ENCODE data around the gene CEP104. TPM values are rescaled to one million over a fixed set of nuclear protein-coding genes. Genes with fewer than 3 reads are reported as not detected.

The CEP104 gene
- total RNA-seq, 4 donors from 2014 or later = 42.9 to 64.5 (median 54.7) TPM

DNA sequence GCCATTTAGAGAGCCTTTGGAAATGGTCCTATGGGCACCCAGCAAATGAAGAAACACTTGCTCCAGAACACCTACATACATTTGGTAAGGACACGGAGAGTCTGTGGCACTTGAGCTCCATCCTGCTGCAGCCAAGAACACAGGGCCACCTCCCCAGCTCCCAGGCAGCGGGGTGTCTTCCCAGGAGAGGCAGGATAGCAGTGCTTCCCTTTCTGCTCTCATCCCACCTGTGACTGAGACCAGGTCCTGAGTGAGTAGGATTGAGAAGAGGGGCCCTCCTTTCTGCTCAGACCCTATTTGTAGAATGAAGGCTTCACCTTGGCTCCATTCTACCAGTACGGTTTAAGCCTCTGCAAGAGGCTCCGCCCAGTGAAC, 38.9 kb upstream of the CEP104 start:
- Histone ChIP-seq H3K9me3 (peaks cover 0 to 7% (median 2%) of the 10 kb centered on the region in 4 donors), H3K27me3 (no peaks in the 10 kb centered on the region), H3K4me3 (no peak overlapping the region), H3K36me3 (peaks cover 0 to 11% (median 0%) of the 10 kb centered on the region in 3 donors), H3K4me1 (peaks cover 0 to 6% (median 2%) of the 10 kb centered on the region in 4 donors), H3K27ac (no peak overlapping the region)
- TF ChIP-seq POLR2A (IDR thresholded peaks at IDR 0.05) = no peak
- TF ChIP-seq, protein P1, sequence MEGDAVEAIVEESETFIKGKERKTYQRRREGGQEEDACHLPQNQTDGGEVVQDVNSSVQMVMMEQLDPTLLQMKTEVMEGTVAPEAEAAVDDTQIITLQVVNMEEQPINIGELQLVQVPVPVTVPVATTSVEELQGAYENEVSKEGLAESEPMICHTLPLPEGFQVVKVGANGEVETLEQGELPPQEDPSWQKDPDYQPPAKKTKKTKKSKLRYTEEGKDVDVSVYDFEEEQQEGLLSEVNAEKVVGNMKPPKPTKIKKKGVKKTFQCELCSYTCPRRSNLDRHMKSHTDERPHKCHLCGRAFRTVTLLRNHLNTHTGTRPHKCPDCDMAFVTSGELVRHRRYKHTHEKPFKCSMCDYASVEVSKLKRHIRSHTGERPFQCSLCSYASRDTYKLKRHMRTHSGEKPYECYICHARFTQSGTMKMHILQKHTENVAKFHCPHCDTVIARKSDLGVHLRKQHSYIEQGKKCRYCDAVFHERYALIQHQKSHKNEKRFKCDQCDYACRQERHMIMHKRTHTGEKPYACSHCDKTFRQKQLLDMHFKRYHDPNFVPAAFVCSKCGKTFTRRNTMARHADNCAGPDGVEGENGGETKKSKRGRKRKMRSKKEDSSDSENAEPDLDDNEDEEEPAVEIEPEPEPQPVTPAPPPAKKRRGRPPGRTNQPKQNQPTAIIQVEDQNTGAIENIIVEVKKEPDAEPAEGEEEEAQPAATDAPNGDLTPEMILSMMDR (IDR thresholded peaks at IDR 0.05) = no peak
- no peak for DNase-seq

DNA sequence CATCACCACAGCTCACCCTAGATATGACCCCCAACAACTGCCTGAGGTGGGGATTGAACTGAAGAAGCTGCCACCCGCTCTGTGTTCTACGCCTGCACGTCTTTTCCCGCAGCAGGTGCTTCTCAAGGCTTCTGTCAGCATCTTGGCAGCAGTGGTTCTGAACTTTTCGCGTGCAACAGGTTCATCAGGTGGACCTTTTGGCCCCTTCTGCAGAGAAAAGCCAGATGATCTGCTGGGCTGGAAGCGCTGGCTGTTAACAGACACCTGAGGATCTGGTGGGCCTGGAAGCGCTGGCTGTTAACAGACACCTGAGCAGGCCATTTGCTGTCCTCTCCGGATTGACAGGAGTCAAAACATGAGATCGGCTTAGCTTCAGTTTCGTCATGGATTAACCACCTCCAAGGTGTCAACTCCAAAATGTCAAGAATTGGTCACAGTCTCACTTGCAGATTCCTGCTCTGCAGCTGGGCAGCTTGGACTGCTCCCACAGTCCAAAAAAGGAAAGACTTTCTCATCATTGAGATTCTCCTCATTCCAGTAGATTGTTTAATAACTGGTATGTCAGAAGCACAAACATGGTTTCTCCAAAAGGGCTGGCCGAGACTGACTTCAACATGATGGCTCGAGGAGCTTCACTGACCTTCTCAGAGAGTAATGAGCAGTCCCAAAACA, 38.4 kb upstream of the CEP104 start:
- DNase-seq = no peak
- Histone ChIP-seq H3K36me3 (peaks cover 0 to 14% (median 0%) of the 10 kb centered on the region in 3 donors), H3K27ac (no peak overlapping the region), H3K4me3 (no peak overlapping the region), H3K4me1 (peaks cover 0 to 10% (median 2%) of the 10 kb centered on the region in 4 donors), H3K9me3 (peaks cover 0 to 7% (median 2%) of the 10 kb centered on the region in 4 donors), H3K27me3 (no peaks in the 10 kb centered on the region)
- no peak for TF ChIP-seq POLR2A (IDR thresholded peaks at IDR 0.05)

DNA sequence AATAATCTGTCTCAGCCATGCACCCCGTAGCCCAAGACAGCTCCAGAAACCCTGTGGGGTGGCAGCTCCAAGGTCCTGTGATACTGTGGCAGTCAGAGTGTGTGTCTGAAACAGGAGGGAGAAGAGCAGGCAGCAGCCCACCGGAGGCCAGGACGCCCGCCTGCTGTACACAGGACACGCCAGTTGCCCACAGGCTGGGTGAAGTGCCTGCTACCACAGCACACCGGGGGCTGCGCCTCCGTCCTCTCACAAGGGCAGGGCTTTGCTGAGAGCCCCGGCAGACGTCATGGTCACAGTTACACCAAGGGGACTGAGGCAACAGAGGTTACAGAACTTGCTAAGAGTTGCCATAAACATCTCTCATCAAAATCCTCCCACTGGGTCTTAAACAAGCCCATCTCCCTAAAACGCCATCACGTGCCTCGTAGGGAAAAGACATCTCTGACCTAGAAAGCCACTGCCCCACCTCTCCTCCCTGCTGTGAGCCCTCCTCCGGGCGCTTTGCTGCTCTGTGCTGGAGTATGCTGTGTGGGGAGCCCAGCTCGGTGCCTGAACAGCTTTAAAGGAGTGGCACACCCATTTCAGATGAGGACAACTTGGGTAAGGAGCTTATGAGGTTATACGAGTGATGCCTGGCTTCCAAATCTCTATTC, 37.7 kb upstream of the CEP104 start:
- H3K27me3 ChIP-seq = no peaks in the 10 kb centered on the region
- no peak for DNase-seq

DNA sequence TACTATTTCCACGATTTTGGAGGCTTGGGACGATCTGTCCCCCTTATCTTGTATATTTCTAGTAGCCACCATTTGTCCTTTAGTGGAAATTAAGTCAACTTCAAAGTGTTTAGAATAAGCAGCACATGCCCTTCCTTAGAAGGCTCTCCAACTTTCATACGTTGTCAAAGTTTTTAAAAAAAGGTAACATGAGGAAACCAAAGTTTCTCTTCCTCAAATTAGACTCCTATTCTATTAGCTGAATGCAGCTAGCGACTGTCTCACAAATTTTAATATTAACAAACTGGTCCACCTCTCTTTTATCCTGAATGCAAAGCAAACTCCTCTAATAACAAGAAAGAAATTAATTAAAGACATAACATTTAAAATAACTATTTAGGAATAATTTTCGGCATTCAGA, 36.2 kb upstream of the CEP104 start:
- TF ChIP-seq, protein P1 (IDR thresholded peaks at IDR 0.05) = no peak
- no peak for TF ChIP-seq POLR2A (IDR thresholded peaks at IDR 0.05)
- H3K4me1 ChIP-seq = peaks cover 0 to 5% (median 0%) of the 10 kb centered on the region in 4 donors
- H3K27ac ChIP-seq = no peak overlapping the region
- H3K27me3 ChIP-seq = no peaks in the 10 kb centered on the region
- DNase-seq = no peak
- peaks cover 0 to 35% (median 0%) of the 10 kb centered on the region in 3 donors for H3K36me3 ChIP-seq
- no peak overlapping the region for H3K4me3 ChIP-seq
- peaks cover 0 to 6% (median 1%) of the 10 kb centered on the region in 4 donors for H3K9me3 ChIP-seq

More for the DNA sequence above, 37.7 kb upstream of the CEP104 start:
- TF ChIP-seq, protein P1 (IDR thresholded peaks at IDR 0.05) = no peak
- no peak for TF ChIP-seq POLR2A (IDR thresholded peaks at IDR 0.05)
- Histone ChIP-seq H3K4me3 (no peak overlapping the region), H3K27ac (no peak overlapping the region), H3K4me1 (peaks cover 0 to 11% (median 2%) of the 10 kb centered on the region in 4 donors), H3K9me3 (peaks cover 0 to 7% (median 2%) of the 10 kb centered on the region in 4 donors), H3K36me3 (peaks cover 0 to 21% (median 0%) of the 10 kb centered on the region in 3 donors)

DNA sequence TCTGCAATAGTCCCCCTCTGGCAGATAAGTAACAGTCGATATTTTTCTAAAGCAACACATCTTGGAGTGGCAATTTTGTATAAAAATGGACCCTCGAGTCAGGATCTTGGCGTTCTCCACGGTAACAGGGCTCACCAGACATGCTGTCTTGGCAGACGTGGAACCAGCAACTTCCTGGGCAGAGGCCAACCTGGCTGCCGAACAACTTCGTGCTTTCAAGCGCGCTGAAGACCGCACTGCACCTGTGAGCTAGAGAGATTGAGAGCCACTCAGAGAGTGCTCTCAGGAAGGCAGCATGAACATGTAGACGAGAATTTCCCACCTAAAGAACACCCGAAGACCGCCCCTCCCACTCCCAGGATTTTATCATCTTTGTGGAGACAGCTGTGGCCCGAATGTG, 35.7 kb upstream of the CEP104 start:
- Histone ChIP-seq H3K4me3 (no peak overlapping the region), H3K4me1 (peaks cover 0 to 5% (median 0%) of the 10 kb centered on the region in 4 donors), H3K36me3 (peaks cover 0 to 39% (median 0%) of the 10 kb centered on the region in 3 donors), H3K9me3 (peaks cover 0 to 1% (median 0%) of the 10 kb centered on the region in 4 donors), H3K27me3 (no peaks in the 10 kb centered on the region), H3K27ac (no peak overlapping the region)
- no peak for TF ChIP-seq POLR2A (IDR thresholded peaks at IDR 0.05)
- TF ChIP-seq, protein P1 (IDR thresholded peaks at IDR 0.05) = no peak
- DNase-seq = no peak

DNA sequence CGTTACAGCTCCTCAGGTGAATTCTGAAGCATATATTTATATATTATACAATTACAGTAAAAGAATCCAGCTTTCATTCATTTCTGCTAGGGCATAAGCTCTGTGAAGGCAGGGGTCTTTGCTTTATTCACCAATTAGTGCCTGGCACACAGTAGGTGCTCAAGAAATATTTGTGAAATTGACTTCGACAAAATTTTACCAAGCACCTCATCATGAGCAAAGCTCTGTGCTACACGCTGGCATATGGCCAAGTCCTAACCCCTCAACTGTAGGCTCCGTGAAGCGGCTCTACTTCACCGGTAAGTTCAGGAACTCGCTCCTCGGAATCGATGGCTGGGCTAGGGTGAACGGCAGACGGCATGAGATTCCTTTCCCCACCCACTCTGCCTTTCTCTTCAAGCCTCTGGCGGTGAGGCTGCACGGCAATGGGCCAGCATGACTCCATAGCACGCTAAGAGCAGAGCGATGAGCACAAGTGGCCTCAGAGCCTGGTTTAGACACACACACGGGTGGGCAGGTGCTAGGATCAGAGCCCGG, 34.4 kb upstream of the CEP104 start:
- TF ChIP-seq POLR2A (IDR thresholded peaks at IDR 0.05) = no peak
- H3K36me3 ChIP-seq = peaks cover 0 to 52% (median 0%) of the 10 kb centered on the region in 3 donors
- no peak overlapping the region for H3K4me3 ChIP-seq
- no peaks in the 10 kb centered on the region for H3K27me3 ChIP-seq
- no peak for DNase-seq
- peaks cover 0 to 5% (median 0%) of the 10 kb centered on the region in 4 donors for H3K4me1 ChIP-seq
- peak overlapping the region in 2 of 4 donors; percentile 27 to 39 for H3K27ac ChIP-seq
- H3K9me3 ChIP-seq = no peaks in the 10 kb centered on the region
